Parathyroid adenoma (tissue), 2 donors: ENCODE measurements around the gene CCDC85B.

Source experiments
- H2AFZ ChIP-seq: fragments of 300-600 bp; sonication (generic); one replicate; pipeline ENCODE4 v1.7.0; 2017; ENCODE audit warnings: antibody characterized with exemption, mild to moderate bottlenecking
- H3K27ac ChIP-seq: fragments of 300-600 bp; sonication (generic); one replicate; pipeline ENCODE4 v1.7.0; 2017
- H3K27me3 ChIP-seq: fragments of 300-600 bp; sonication (generic); one replicate; pipeline ENCODE4 v1.7.0; 2017; ENCODE audit warnings: low read length; ENCODE audit not compliant: control insufficient read depth, insufficient read depth
- H3K36me3 ChIP-seq: fragments of 300-600 bp; sonication (generic); one replicate; pipeline ENCODE4 v1.7.0; 2017; ENCODE audit warnings: low read length; ENCODE audit not compliant: control insufficient read depth, insufficient read depth
- H3K4me1 ChIP-seq: fragments of 300-600 bp; sonication (generic); one replicate; pipeline ENCODE4 v1.7.0; 2017; ENCODE audit warnings: control low read depth
- H3K4me2 ChIP-seq: fragments of 300-600 bp; sonication (generic); one replicate; pipeline ENCODE4 v1.7.0; 2017; ENCODE audit warnings: low read length
- H3K4me3 ChIP-seq: fragments of 300-600 bp; sonication (generic); one replicate; pipeline ENCODE4 v1.7.0; 2017; ENCODE audit warnings: low read depth, low read length
- H3K79me2 ChIP-seq: fragments of 300-600 bp; sonication (generic); one replicate; pipeline ENCODE4 v1.7.0; 2017; ENCODE audit warnings: control low read depth
- H3K9ac ChIP-seq: fragments of 300-600 bp; sonication (generic); one replicate; pipeline ENCODE4 v1.7.0; 2017; ENCODE audit warnings: mild to moderate bottlenecking
- H3K9me3 ChIP-seq: fragments of 300-600 bp; sonication (generic); one replicate; pipeline ENCODE4 v1.7.0; 2017; ENCODE audit warnings: low read length; ENCODE audit not compliant: control insufficient read depth
- CTCF ChIP-seq: fragments of 300-600 bp; sonication (generic); IDR thresholded peaks from one replicate; pipeline ENCODE4 v1.7.0; 2017; ENCODE audit warnings: antibody characterized with exemption, mild to moderate bottlenecking
- donor health status: primary hyperparathyroidism.

The CCDC85B gene

GRCh38 chr11:65880027-65880426 is 10.4 kb upstream of the CCDC85B start:
- Histone ChIP-seq H3K27me3 (no peaks in the 10 kb centered on the region), H3K4me1 (no peaks in the 10 kb centered on the region), H3K36me3 (no peaks in the 10 kb centered on the region), H3K9me3 (no peaks in the 10 kb centered on the region), H2AFZ (no peak overlapping the region), H3K79me2 (no peaks in the 10 kb centered on the region), H3K9ac (no peak overlapping the region), H3K27ac (no peak overlapping the region), H3K4me3 (no peak overlapping the region), H3K4me2 (no peak overlapping the region)
- no peak for TF ChIP-seq CTCF

- H2AFZ ChIP-seq = no peak overlapping the region
- no peaks in the 10 kb centered on the region for H3K27me3 ChIP-seq
- H3K27ac ChIP-seq = no peak overlapping the region
- H3K4me2 ChIP-seq = no peak overlapping the region
- H3K9me3 ChIP-seq = no peaks in the 10 kb centered on the region
- H3K9ac ChIP-seq = no peak overlapping the region
- no peaks in the 10 kb centered on the region for H3K36me3 ChIP-seq
- TF ChIP-seq CTCF = no peak
- H3K4me1 ChIP-seq = no peaks in the 10 kb centered on the region
- no peak overlapping the region for H3K4me3 ChIP-seq
- no peaks in the 10 kb centered on the region for H3K79me2 ChIP-seq
These were observed 9.5 kb upstream of the CCDC85B start for GRCh38 chr11:65880844-65881421.

GRCh38 chr11:65882120-65883057 is 8.1 kb upstream of the CCDC85B start:
- Histone ChIP-seq H3K4me3 (no peak overlapping the region), H3K9me3 (no peaks in the 10 kb centered on the region), H3K4me2 (no peak overlapping the region), H3K4me1 (peaks cover 1% of the 10 kb centered on the region), H3K36me3 (no peaks in the 10 kb centered on the region), H3K27me3 (no peaks in the 10 kb centered on the region), H3K27ac (no peak overlapping the region), H3K79me2 (no peaks in the 10 kb centered on the region), H2AFZ (no peak overlapping the region), H3K9ac (no peak overlapping the region)
- no peak for TF ChIP-seq CTCF

GRCh38 chr11:65883058-65883761 is 7.3 kb upstream of the CCDC85B start:
- H3K9me3 ChIP-seq = no peaks in the 10 kb centered on the region
- H2AFZ ChIP-seq = no peak overlapping the region
- no peaks in the 10 kb centered on the region for H3K27me3 ChIP-seq
- no peaks in the 10 kb centered on the region for H3K79me2 ChIP-seq
- H3K27ac ChIP-seq = no peak overlapping the region
- H3K36me3 ChIP-seq = no peaks in the 10 kb centered on the region
- H3K4me3 ChIP-seq = no peak overlapping the region
- TF ChIP-seq CTCF = no peak
- H3K9ac ChIP-seq = no peak overlapping the region
- peaks cover 5% of the 10 kb centered on the region for H3K4me1 ChIP-seq
- H3K4me2 ChIP-seq = no peak overlapping the region
